Ureter (tissue), 1 donor: ENCODE measurements around the gene CDHR2. TPM values are rescaled to one million over a fixed set of nuclear protein-coding genes. Genes with fewer than 3 reads are reported as not detected.
A peak's percentile ranks its signal among the peaks of the same experiment; 100 is the strongest.
"Not testable (repeated sequence)": the region's sequence is repeated elsewhere in the genome, so short reads cannot be mapped to it uniquely, and the experiment has no call there.

Source experiments
- DNase-seq: peaks from one replicate; pipeline ENCODE4 v3.0.0-alpha.2; 2020; ENCODE audit warnings: low spot score
- total RNA-seq: library from RNA; stranded (reverse); gene quantifications from one replicate; pipeline ENCODE4 v1.2.4, GENCODE V29; 2023
- donor health status: DM: yes; HTN: yes; CAD: no.

The CDHR2 gene
- total RNA-seq, 1 donor from 2014 or later = not detected

DNA sequence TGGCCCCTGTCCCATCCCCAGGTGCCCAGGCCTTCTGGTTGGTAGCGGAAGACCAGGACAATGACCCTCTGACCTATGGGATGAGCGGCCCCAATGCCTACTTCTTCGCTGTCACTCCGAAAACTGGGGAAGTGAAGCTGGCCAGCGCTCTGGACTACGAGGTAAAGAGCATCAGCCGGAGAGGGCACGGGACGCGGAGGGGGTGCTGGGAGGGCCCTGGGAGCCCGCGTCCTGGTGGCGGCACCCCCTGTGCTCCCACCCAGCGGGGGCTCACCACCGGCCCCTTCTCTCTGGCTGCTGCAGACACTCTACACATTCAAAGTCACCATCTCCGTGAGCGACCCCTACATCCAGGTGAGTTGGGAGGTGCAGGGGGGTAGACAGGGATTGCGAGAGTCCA, 19.5 kb downstream of the CDHR2 start:
- DNase-seq = no peak

DNA sequence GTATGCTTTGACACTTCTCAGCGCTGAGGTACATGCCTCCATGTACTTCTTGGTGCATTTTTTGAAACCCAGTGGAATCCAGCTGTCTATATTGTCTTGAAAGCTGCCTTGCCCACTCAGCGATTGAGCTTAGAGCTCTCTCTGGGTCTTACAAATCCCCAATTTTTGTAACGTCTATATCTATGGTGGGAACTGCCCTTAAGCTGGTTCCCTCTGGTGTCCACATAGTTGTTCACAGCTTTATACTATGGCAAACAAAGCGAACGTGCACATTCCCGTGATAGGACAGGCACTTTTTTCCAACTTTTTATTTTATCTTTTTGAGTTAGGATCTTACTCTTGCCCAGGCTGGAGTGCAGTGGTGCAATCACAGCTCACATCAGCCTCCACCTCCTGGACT, 20.9 kb downstream of the CDHR2 start:
- no peak for DNase-seq

DNA sequence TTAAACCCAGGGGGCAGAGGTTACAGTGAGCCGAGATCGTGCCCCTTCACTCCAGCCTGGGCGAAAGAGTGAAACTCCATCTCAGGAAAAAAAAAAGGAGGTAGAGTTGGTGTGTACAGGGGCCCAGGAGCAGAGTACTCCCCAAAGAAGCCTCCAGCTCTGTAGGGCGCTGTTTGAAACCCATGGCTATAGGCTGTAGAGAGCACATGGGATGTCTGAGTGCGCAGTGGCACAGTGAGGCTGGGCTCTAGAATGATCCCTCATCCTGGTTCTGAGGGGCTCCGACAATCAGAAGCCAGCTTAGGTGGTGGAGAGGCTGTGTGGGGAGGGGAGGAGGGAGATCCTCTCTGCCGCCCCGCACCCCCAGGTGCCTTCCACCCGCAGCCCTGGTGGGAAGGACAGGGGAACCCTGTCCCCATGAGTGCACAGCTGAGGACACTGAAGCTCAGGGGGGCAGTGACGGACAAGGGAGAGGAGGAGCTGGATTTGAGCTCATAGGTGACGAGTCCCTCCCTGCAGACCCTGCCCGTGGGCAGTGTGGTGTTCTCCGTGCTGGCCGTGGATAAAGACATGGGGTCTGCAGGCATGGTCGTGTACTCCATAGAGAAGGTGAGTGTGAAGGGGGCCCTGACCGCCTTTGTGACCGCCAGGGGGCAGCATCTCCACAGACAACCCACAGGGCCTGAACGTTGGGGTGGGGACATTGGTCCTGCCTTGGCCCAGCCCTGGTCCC, 24.6 kb downstream of the CDHR2 start:
- DNase-seq = peak; percentile 63

DNA sequence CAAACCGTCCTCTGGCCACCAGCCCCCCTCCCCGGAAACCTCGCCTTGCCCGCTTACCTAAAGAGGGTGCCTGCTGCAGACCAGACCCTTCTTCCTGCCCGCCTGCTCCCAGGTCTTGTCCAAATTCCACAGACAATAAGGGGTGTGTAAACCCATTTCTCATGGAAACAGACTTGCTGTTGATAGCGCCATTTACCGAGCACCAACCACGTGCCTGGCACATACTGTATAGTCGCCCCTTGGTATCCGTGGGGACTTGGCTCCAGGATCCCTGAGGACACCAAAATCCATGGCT, 25.1 kb downstream of the CDHR2 start:
- no peak for DNase-seq

DNA sequence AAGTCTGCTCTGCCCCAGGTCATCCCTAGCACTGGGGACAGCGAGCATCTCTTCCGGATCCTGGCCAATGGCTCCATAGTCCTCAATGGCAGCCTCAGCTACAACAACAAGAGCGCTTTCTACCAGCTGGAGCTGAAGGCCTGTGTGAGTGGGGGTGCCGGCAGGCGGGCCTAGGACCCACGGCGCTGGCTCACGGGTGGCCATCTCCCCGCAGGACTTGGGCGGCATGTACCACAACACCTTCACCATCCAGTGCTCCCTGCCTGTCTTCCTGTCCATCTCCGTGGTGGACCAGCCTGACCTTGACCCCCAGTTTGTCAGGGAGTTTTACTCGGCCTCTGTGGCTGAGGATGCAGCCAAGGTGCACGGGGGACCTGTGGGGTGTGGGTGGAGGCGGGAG, 25.9 kb downstream of the CDHR2 start:
- no peak for DNase-seq

DNA sequence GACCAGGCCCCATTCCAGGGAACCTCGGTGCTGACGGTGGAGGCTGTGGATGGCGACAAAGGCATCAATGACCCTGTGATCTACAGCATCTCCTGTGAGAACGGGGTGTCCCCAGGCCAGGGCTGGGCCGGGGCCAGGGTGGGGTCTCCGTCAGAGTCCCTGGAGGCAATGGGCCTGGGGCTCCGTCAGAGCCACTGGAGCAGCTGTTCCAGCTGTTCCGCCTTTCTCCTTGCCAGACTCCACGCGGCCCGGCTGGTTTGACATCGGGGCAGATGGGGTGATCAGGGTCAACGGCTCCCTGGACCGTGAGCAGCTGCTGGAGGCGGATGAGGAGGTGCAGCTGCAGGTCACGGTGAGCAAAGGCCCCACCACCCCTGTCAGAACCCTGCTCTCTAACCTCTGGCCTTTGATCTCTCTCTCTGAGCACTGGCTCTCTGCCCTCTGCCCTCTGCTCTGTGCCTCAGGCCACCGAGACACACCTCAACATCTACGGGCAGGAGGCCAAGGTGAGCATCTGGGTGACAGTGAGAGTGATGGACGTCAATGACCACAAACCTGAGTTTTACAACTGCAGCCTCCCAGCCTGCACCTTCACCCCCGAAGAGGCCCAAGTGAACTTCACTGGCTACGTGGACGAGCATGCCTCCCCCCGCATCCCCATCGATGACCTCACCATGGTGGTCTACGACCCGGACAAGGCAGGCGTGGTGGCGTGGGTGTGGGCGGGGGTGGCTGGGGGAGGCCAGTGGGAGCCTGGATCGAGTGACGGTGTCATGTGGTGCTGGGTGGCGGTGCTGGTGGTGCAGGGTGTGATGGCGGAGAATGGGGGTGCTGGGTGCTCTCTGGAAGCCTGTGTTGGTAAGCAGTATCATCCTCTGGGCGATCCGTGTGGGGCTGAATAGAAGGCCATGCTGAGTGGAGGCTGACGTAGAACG, 26.6 kb downstream of the CDHR2 start:
- DNase-seq = no peak

DNA sequence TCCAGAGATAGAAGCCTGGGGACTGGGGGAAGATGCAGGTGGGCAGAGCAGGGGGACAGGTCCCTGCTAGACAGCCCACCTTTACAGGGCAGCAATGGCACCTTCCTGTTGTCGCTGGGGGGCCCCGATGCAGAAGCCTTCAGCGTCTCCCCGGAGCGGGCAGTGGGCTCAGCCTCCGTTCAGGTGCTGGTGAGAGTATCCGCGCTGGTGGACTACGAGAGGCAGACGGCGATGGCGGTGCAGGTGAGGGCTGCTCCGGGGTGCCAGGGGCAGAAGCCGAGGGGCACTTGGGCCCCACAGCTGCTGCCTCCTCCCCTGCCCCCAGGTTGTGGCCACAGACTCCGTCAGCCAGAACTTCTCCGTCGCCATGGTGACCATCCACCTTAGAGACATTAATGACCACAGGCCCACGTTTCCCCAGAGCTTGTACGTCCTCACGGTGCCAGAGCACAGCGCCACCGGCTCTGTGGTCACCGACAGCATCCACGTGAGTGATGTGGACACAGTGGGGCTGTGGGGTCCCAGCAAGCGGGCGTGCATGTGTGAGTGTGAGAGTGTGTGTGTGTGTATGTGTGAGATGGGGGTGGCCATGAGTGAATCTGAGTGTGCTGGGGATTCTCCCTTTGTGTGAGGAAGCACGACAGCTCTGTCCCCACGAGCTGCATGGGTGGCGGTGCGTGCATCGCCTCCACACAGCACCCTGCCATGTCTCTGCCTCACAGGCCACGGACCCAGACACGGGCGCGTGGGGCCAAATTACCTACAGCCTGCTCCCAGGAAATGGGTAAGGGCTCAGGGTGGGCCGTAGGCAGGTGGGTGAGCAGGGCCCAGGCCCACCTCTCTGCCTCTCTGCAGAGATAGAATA, 28.4 kb downstream of the CDHR2 start:
- DNase-seq = no peak

DNA sequence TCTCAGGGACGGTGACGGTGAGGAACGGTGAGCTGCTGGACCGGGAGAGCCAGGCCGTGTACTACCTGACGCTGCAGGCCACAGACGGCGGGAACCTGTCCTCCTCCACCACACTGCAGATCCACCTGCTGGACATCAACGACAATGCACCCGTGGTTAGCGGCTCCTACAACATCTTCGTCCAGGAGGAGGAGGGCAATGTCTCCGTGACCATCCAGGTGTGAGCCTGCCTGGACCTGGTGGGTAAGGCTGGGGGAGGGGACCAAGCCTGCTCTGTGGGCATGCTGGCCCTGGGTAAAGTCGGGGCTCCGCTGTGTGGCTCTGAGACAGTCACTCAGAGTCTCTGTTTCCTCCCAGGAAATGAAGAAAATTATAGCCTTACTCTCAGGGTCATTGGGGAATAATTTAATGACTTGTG, 29.3 kb downstream of the CDHR2 start:
- DNase-seq = peak; percentile 64

DNA sequence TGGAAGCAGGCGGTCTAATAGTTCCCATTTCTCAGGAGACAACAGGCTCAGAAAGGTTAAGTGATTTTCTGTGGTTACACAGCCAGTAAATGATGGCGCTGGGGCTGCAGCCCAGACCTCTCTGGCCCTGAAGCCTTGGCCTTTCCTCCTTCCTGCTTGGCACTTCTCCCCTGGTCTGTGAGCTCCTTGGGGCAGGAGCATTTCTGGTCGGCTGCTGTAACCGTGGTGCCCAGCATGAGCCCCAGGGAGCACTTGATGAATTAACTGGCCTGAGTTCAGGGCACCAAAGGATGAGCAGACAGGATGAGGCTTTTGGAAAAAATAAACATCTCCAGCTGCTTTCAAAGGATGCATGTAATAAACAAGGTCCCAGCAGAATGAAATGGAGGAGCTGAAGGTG, 30.2 kb downstream of the CDHR2 start:
- no peak for DNase-seq

DNA sequence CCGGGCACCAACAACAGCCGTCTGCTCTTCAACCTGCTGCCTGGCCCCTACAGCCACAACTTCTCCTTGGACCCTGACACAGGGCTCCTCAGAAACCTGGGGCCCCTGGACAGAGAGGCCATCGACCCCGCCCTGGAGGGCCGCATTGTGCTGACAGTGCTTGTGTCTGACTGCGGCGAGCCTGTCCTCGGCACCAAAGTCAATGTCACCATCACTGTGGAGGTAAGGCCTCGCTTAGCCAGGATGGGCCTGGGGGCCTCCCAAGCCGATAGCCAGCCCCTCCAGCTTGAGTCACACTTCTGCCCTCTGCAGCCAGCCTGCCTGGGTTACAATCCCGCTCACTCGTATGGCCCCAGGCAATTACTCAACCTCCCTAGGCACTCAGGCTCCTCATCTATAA, 32.2 kb downstream of the CDHR2 start:
- DNase-seq = no peak

DNA sequence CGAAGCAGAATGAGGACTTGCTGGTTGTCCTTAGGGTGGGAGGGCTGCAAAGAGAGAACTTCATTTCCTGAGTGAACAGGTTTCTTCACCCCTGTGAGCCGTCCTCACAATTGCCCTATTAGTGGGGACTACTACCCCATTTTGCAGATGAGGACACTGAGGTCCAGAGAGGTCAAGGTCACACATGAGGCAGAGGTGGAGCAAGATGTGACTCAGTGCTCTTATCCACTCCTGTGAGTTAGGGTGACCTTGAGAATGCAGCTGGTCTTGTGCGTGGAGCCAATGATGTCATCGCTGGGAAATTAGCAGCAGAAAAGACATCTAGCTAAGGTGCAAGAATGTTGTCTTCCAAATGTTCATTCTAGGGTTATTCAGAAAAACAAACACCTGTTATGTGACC, 33.9 kb downstream of the CDHR2 start:
- no peak for DNase-seq

DNA sequence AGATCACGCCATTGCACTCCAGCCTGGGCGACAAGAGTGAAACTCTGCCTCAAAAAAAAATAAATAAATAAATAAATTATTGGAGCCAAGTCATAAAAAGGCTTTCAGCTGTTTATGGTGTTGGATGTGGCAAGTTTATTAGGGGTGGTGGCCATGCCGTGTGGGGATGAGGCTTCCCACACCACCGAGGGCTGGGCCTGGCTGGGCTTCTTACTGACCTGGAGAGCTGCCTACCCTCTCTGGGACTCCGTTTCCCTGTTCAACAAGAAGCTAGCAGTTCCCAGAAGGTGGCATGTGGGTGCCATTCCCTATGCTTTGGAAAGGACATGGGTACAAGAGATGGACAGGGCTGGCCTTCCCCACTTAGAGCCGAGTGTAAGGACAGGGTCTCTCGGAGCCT, 38.3 kb downstream of the CDHR2 start:
- DNase-seq = no peak

DNA sequence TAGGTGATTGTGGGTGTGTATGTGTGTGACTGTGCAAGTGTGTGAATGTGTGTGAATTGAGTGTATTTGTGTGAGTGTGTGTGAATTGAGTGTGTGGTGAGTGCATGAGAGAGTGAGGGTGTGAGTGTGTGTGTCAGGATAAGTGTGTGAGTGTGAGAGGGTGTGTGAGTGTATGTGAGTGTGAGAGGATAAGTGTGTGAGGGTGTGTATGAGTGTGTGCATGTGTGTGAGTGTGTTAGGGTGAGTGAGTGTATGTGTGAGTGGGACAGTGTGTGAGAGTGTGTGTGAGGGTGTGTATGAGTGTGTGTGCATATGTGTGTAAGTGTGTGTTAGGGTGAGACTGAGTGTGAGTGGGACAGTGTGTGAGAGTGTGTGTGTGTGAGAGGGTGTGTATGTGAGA, 39.2 kb downstream of the CDHR2 start:
- DNase-seq = no peak

DNA sequence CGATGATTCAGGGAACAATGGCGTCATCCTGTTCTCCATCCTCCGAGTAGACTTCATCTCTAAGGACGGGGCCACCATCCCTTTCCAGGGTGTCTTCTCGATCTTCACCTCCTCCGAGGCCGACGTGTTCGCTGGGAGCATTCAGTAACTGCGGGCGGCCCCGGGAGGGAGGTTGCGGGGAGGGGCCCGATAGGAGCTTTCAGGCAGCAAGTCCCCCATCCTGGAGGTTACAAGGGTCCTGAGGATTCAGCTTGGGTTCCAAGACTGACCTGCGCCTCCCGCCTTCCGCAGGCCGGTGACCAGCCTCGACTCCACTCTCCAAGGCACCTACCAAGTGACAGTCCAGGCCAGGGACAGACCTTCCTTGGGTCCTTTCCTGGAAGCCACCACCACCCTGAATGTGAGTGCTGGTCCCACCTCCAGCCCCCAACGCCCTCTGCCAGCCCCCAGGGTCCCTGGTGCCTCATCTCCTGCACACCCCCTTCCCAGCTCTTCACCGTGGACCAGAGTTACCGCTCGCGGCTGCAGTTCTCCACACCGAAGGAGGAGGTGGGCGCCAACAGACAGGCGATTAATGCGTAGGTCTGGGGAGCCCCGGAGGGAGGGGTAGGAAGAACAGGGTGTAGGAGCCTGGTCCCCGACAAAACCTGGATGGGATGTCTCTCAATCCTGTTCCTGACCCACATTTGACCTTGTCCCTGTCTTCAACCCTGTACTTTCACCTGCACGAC, 40.1 kb downstream of the CDHR2 start:
- no peak for DNase-seq

DNA sequence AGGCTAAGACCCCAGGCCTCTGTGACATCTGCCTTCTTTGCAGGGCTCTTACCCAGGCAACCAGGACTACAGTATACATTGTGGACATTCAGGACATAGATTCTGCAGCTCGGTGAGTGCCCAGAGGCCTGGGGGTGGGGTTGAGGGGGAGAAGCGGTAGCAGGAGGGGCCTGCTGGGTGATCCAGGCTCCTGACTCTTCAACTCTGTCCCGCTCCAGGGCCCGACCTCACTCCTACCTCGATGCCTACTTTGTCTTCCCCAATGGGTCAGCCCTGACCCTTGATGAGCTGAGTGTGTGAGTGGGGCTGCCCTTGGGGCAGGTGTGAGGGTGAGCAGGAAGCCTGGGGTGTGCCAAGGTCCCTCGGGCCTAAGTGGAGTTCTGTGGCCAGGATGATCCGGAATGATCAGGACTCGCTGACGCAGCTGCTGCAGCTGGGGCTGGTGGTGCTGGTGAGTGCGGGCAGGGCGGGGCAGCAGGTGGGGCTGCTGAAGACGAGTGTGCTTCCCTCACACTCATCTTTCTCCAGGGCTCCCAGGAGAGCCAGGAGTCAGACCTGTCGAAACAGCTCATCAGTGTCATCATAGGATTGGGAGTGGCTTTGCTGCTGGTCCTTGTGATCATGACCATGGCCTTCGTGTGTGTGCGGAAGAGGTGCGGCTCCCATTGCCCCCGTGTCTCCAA, 41.0 kb downstream of the CDHR2 start:
- DNase-seq = no peak

DNA sequence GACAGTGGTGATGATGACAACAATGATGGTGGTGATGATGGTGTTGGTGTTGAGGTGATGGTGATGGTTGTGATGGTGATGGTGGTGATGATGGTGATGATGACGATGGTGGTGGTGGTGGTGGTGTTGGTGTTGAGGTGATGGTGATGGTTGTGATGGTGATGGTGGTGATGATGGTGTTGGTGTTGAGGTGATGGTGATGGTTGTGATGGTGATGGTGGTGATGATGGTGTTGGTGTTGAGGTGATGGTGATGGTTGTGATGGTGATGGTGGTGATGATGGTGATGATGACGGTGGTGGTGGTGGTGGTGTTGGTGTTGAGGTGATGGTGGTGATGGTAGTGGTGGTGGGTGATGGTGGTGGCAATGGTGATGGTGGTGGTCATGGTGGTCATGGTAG, 42.5 kb downstream of the CDHR2 start:
- DNase-seq = not testable (repeated sequence)

DNA sequence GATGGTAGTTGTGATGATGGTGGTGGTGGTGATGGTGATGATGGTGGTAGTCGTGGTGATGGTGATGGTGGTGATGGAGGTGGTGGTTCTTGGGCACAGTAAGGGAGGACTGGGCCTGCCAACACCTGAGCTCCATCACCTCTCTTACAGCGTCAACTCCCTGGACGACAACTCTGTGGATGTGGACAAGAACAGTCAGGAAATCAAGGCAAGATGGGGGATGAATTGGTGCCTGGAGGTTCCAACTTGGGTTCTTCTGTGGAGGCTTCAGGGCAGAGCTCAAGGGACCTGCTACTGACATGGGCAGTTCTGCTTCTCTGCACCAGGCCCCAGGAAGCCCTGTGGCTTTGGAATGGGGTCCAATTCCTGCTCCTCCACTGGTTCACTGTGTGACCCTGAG, 43.4 kb downstream of the CDHR2 start:
- DNase-seq = no peak

DNA sequence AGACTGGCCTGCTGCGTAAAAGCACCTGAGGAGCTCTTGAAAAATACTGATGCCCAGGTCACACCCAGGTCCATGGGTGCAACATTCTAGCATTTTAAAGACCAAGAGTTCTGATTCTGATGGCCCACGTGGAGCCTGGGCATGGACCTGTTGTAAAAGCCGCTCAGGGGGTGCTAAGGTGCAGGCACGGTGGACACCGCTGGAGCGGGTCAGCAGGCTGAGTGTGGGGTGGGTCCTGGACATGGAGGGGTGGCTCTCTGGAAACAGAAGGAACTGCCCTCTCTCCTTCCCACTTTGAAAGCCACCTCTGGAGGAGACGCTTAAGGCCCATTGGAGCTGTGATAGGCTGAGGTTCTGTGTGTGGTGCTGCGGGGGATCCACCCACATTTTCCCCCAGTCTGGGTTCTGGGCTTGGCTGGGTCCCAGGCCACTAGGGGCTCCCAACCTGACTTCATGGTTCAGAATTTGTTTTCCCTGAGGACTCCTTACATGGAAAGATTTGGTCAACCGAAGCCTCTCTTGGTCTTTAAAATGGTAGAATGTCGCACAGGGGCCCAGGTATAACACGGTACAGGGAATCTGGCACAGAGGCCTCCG, 44.2 kb downstream of the CDHR2 start:
- no peak for DNase-seq

DNA sequence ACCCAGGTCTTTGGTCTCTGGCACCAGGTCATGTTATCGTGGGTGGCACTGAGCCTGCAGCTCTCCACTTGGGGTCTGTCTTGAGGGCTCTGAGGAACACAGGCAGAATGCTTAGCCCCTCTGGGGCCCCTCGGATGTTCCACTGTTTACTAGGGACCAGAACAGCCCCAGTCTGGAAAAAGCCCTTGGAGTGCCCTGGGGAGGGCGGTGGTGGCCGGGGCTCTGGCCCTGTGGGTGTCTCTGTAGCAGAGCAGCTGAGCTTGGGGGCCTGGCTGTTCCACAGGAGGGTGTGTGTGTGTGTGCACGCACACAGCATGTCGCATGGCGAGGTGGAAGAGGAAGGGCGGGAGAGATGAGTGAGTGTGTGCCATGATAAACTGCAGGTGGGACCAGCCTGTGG, 45.4 kb downstream of the CDHR2 start:
- DNase-seq = no peak

DNA sequence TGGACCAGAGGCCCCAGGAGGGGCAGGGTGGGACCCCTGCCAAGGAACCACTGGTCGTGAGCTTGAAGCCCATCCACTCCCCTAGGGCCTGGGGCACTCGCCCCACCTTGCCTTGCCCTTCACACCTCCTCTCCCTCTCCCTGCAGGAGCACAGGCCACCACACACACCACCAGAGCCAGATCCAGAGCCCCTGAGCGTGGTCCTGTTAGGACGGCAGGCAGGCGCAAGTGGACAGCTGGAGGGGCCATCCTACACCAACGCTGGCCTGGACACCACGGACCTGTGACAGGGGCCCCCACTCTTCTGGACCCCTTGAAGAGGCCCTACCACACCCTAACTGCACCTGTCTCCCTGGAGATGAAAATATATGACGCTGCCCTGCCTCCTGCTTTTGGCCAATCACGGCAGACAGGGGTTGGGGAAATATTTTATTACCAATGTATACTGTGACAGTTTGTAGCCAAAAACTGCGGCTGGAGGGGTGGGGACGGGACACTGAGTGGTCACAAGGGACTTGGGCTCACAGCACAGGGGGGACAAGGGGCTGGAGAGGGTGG, 46.3 kb downstream of the CDHR2 start:
- DNase-seq = no peak
